ENCODE data around the gene KRTAP12-2. TPM values are rescaled to one million over a fixed set of nuclear protein-coding genes. Genes with fewer than 3 reads are reported as not detected.

Gene KRTAP12-2
- polyA plus RNA-seq, 1 donor (not counting 4 experiments of a cell fraction or from before 2014, with no cell fraction given): not detected

DNA sequence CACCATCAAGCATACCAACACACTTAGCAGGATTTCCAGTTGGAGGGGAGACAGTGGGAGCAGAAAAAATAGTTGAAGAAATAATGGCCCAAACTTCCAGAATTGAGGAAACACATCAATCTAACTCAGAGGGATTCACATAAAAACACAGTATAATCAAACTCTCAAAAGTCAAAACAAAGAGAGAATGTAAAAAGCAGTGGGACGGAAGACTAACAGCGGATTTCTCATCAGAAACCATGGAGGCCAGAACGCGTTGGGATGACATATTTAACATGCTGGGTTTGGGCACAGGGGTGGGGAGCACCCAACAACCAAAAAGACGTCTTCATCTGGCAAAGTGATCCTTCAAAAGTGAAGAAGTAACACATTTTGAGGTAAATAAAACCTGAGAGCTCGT is 46.8 kb downstream of the KRTAP12-2 start:
- Histone ChIP-seq H3K9ac (ENCODE audit: control insufficient read depth, extremely low read depth, insufficient read depth, low read length) (no peak overlapping the region), H3K79me2 (ENCODE audit: control insufficient read depth, insufficient read depth, low read length) (no peaks in the 10 kb centered on the region), H3K9me3 (ENCODE audit: control insufficient read depth, low read depth, low read length) (peaks cover 7% of the 10 kb centered on the region), H4K20me1 (ENCODE audit: control insufficient read depth, extremely low read depth, insufficient read depth, low read length) (no peaks in the 10 kb centered on the region), H2AFZ (ENCODE audit: control insufficient read depth, low read length) (no peak overlapping the region), H3K4me1 (ENCODE audit: control insufficient read depth, extremely low read depth, insufficient read depth, low read length) (peaks cover 7% of the 10 kb centered on the region), H3K27ac (ENCODE audit: control insufficient read depth, insufficient read depth, low read length) (no peak overlapping the region), H3K36me3 (ENCODE audit: control insufficient read depth in 2 of 2, extremely low read depth in 1 of 2, insufficient read depth in 2 of 2, low read length in 2 of 2) (no peaks in the 10 kb centered on the region), H3K9me1 (ENCODE audit: control insufficient read depth, extremely low read depth, insufficient read depth, low read length) (no peaks in the 10 kb centered on the region), H3K27me3 (ENCODE audit: control insufficient read depth, extremely low read depth, insufficient read depth, low read length) (peaks cover 17% of the 10 kb centered on the region), H3K4me3 (ENCODE audit: control insufficient read depth in 2 of 3, extremely low read depth in 1 of 3, insufficient read depth in 2 of 3, low read depth in 1 of 3, low read length in 3 of 3) (no peak overlapping the region), H3K4me2 (ENCODE audit: control insufficient read depth, extremely low read depth, insufficient read depth, low read depth, low read length) (no peak overlapping the region)
- no peak for TF ChIP-seq EZH2 (IDR thresholded peaks at IDR 0.05; ENCODE audit: low read length)
- TF ChIP-seq, protein P1, sequence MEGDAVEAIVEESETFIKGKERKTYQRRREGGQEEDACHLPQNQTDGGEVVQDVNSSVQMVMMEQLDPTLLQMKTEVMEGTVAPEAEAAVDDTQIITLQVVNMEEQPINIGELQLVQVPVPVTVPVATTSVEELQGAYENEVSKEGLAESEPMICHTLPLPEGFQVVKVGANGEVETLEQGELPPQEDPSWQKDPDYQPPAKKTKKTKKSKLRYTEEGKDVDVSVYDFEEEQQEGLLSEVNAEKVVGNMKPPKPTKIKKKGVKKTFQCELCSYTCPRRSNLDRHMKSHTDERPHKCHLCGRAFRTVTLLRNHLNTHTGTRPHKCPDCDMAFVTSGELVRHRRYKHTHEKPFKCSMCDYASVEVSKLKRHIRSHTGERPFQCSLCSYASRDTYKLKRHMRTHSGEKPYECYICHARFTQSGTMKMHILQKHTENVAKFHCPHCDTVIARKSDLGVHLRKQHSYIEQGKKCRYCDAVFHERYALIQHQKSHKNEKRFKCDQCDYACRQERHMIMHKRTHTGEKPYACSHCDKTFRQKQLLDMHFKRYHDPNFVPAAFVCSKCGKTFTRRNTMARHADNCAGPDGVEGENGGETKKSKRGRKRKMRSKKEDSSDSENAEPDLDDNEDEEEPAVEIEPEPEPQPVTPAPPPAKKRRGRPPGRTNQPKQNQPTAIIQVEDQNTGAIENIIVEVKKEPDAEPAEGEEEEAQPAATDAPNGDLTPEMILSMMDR (optimal IDR thresholded peaks at IDR 0.05 in 1 of 3, IDR thresholded peaks at IDR 0.05 in 1 of 3, conservative IDR thresholded peaks at IDR 0.05 in 1 of 3; ENCODE audit: extremely low read depth in 1 of 3, insufficient read depth in 2 of 3, low read length in 3 of 3): no peak
- dilution Hi-C loops (cut with MboI; ENCODE audit: extremely low pct_ligation_motif_present, low sequenced_read_pairs): no loop called here
- DNase-seq (ENCODE audit: low read depth, low spot score) (no peak), FAIRE-seq (no peak)

DNA sequence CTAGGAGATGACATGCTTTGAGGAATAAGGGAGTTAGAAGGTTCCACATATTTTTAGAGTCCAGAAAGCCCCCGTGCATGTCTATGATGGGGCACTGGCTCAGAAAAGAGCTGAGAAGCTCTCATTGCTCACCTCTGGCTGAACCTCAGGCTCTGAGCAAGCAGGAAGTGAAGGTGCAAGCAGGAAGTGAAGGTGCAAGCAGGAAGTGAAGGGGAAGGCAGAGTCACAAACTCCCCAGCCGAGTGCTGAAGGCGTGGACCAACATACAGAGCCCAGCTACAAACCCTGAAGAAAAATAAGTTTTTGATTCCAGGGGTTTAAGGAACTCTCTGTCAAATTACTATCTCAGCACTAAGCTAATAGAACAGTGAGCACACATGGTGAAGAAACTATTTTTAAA is 47.8 kb downstream of the KRTAP12-2 start:
- Histone ChIP-seq H3K27me3 (ENCODE audit: control insufficient read depth, extremely low read depth, insufficient read depth, low read length) (peaks cover 19% of the 10 kb centered on the region), H3K79me2 (ENCODE audit: control insufficient read depth, insufficient read depth, low read length) (no peaks in the 10 kb centered on the region), H3K36me3 (ENCODE audit: control insufficient read depth in 2 of 2, extremely low read depth in 1 of 2, insufficient read depth in 2 of 2, low read length in 2 of 2) (no peaks in the 10 kb centered on the region), H4K20me1 (ENCODE audit: control insufficient read depth, extremely low read depth, insufficient read depth, low read length) (no peaks in the 10 kb centered on the region), H3K27ac (ENCODE audit: control insufficient read depth, insufficient read depth, low read length) (no peak overlapping the region), H3K9me1 (ENCODE audit: control insufficient read depth, extremely low read depth, insufficient read depth, low read length) (no peaks in the 10 kb centered on the region), H3K9me3 (ENCODE audit: control insufficient read depth, low read depth, low read length) (peaks cover 6% of the 10 kb centered on the region), H3K4me1 (ENCODE audit: control insufficient read depth, extremely low read depth, insufficient read depth, low read length) (peaks cover 7% of the 10 kb centered on the region), H3K4me2 (ENCODE audit: control insufficient read depth, extremely low read depth, insufficient read depth, low read depth, low read length) (no peak overlapping the region), H2AFZ (ENCODE audit: control insufficient read depth, low read length) (no peak overlapping the region), H3K9ac (ENCODE audit: control insufficient read depth, extremely low read depth, insufficient read depth, low read length) (no peak overlapping the region), H3K4me3 (ENCODE audit: control insufficient read depth in 2 of 3, extremely low read depth in 1 of 3, insufficient read depth in 2 of 3, low read depth in 1 of 3, low read length in 3 of 3) (no peak overlapping the region)
- FAIRE-seq: no peak
- dilution Hi-C loops (cut with MboI; ENCODE audit: extremely low pct_ligation_motif_present, low sequenced_read_pairs): no loop called here
- TF ChIP-seq, protein P1 (optimal IDR thresholded peaks at IDR 0.05 in 1 of 3, IDR thresholded peaks at IDR 0.05 in 1 of 3, conservative IDR thresholded peaks at IDR 0.05 in 1 of 3; ENCODE audit: extremely low read depth in 1 of 3, insufficient read depth in 2 of 3, low read length in 3 of 3): no peak
- TF ChIP-seq EZH2 (IDR thresholded peaks at IDR 0.05; ENCODE audit: low read length): no peak
- no peak for DNase-seq (ENCODE audit: low read depth, low spot score)
